Mucosa of descending colon (tissue), 3 donors: Measurements from ENCODE around the gene HEBP1. TPM values are rescaled to one million over a fixed set of nuclear protein-coding genes. Genes with fewer than 3 reads are reported as not detected.

Experiments
- ATAC-seq: fragments of 200-7000 bp; cut with Tn5 transposase; one replicate; pipeline ENCODE4 v1.9.1; 2020; ENCODE audit warnings: mild to moderate bottlenecking, moderate library complexity
- DNase-seq, 3 donors: peaks; one replicate each; pipeline ENCODE4 v3.0.0-alpha.2; 2020
- H3K36me3 ChIP-seq: fragments of 200-600 bp; one replicate; pipeline ENCODE4 v1.8.0; 2021; ENCODE audit warnings: low read depth, mild to moderate bottlenecking
- H3K4me1 ChIP-seq: fragments of 200-600 bp; one replicate; pipeline ENCODE4 v1.8.0; 2021; ENCODE audit warnings: low read depth, mild to moderate bottlenecking
- H3K4me3 ChIP-seq: fragments of 200-600 bp; one replicate; pipeline ENCODE4 v1.8.0; 2021; ENCODE audit warnings: mild to moderate bottlenecking
- H3K9me3 ChIP-seq: fragments of 200-600 bp; one replicate; pipeline ENCODE4 v1.8.0; 2021; ENCODE audit warnings: mild to moderate bottlenecking
- CTCF ChIP-seq: fragments of 200-600 bp; IDR thresholded peaks from one replicate; pipeline ENCODE4 v1.8.0; 2022; ENCODE audit warnings: antibody characterized with exemption, mild to moderate bottlenecking
- intact Hi-C, 2 donors: fragments of 100-400 bp; cut with DNase I in 1 of 2; cut with micrococcal nuclease in 1 of 2; formaldehyde crosslinking; loops; one replicate each; pipeline versions ENCODE4 v1.11.0 to v1.11.1; 2022; cut with DNase I, micrococcal nuclease
- total RNA-seq, 3 donors: library from RNA; stranded (reverse); fragmentation: NEBNext Ultra II Directional in 2 of 3; extraction: Animal tissue kit (Norgen Biotek cat#: 25700) in 2 of 3; gene quantifications; one replicate each; pipeline versions ENCODE4 v1.2.1 to v1.2.4, GENCODE V29; 2021 to 2023
- donor health status: DM: no; HTN: no; CAD: no; lungs with moderate emphysema.
- donor health status: DM: no; HTN: no; CAD: no.
- donor health status: DM: no; HTN: yes; CAD: no.

Gene HEBP1
- total RNA-seq, 3 donors from 2014 or later, result 46.0 to 68.1 (median 62.1) TPM

- intact Hi-C loops, result no loop called here
- H3K4me3 ChIP-seq, result no peak overlapping the region
- H3K36me3 ChIP-seq, result no peaks in the 10 kb centered on the region
- ATAC-seq (no peak), DNase-seq (no peak)
- H3K9me3 ChIP-seq, result no peaks in the 10 kb centered on the region
- H3K4me1 ChIP-seq, result no peaks in the 10 kb centered on the region
- TF ChIP-seq CTCF, result no peak
These were observed 70.4 kb downstream of the HEBP1 start for GRCh38 chr12:12929696-12930095.

- no peaks in the 10 kb centered on the region for H3K4me1 ChIP-seq
- no peak overlapping the region for H3K4me3 ChIP-seq
- peak; percentile 91 for ATAC-seq
- DNase-seq, result peak; percentile 87 to 94 (median 93)
- no peaks in the 10 kb centered on the region for H3K9me3 ChIP-seq
- no peak for TF ChIP-seq CTCF
- intact Hi-C loops, result no loop called here
- H3K36me3 ChIP-seq, result no peaks in the 10 kb centered on the region
These were observed 72.6 kb downstream of the HEBP1 start for GRCh38 chr12:12927211-12928079.

DNA sequence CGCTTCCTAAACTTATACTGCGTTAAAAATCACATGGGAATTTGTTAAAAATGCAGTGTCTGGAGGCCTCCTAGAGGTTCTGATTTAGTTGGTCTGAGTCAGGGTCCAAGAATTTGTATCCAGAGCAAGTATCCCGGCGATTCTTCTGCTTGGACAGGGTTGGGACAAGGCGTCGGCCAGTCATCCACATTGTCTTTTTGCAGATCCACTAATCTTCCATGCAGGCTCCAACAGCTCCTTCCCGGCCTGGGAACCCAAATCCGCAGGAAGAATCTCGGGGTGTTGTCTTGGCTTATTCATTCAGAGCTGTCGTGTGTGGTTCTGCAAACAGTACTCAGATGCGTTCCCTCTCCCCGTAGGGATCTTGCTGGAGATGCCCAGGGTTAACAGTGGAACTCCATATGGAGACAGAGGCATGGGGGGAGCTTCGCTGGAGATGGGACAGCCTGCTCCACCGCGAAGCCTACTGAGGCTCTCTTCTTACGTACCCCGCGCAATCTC lies 73.4 kb downstream of the HEBP1 start:
- Histone ChIP-seq H3K9me3 (no peaks in the 10 kb centered on the region), H3K36me3 (no peaks in the 10 kb centered on the region), H3K4me3 (no peak overlapping the region), H3K4me1 (no peaks in the 10 kb centered on the region)
- intact Hi-C loops, result no loop called here
- ATAC-seq, result no peak
- no peak for DNase-seq
- no peak for TF ChIP-seq CTCF

DNA sequence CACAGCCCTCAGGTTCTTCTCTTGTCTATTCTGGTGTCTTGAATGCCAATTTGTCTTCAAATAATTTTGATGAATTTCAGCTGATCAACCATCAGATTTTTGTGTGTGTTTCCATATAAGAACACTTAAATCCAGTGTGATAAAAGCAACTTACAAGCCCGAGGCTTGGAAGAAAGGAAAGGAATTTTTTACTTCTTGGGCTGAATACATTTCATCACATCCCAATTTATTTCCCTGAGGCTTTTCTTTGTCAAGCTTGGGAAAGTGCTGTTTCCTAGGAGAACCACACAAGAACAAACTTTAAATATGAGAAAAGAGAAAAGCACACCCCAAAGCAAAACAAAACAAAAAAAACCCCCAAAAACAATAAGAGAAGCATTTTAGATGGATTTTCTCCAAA lies 74.7 kb downstream of the HEBP1 start:
- Histone ChIP-seq H3K9me3 (no peaks in the 10 kb centered on the region), H3K4me1 (no peaks in the 10 kb centered on the region), H3K4me3 (no peak overlapping the region), H3K36me3 (no peaks in the 10 kb centered on the region)
- no peak for TF ChIP-seq CTCF
- DNase-seq (no peak), ATAC-seq (no peak)
- intact Hi-C loops, result no loop called here

Other genes with a start within 250 kb of the HEBP1 start
- 10 to 100 TPM in 1 of 3 donors, 1 to 10 TPM in 1, under 1 TPM in 1; 0.93 to 12.9 (median 5.0) TPM for gene APOLD1, start 214.6 kb downstream of the HEBP1 start, total RNA-seq
- gene DDX47, start 186.9 kb downstream of the HEBP1 start, total RNA-seq, result 10 to 100 TPM; 35.0 to 45.4 (median 40.9) TPM
- 100 to 1,000 TPM; 136 to 326 (median 320) TPM for gene GPRC5A, start 108.7 kb downstream of the HEBP1 start, total RNA-seq
- gene GPRC5D, start 48.1 kb downstream of the HEBP1 start, total RNA-seq, result not detected
- 1 to 10 TPM; 1.4 to 3.4 (median 1.9) TPM for gene FAM234B, start 44.1 kb upstream of the HEBP1 start, total RNA-seq
- not detected for gene GSG1, start 103.4 kb upstream of the HEBP1 start, total RNA-seq
- 100 to 1,000 TPM; 245 to 680 (median 667) TPM for gene EMP1, start 196.5 kb upstream of the HEBP1 start, total RNA-seq